ENCODE measurements around the gene DHRSX.

Gene DHRSX

GRCh38 chrX:2346158-2346557 is 154.6 kb downstream of the DHRSX start:
- no peak for TF ChIP-seq CTCF (IDR thresholded peaks at IDR 0.05; ENCODE audit: insufficient read depth, low read length, missing control alignments)
- CTCF ChIA-PET, result no interaction called here
- POLR2A ChIA-PET, result no interaction called here
- H3K4me3 ChIP-seq (ENCODE audit: low read depth, low read length), result no peak overlapping the region
- no peak for DNase-seq (ENCODE audit: low read depth, low spot score)

- ChIA-PET POLR2A (no interaction called here), CTCF (no interaction called here)
- H3K4me3 ChIP-seq (ENCODE audit: low read depth, low read length), result no peak overlapping the region
- no peak for DNase-seq (ENCODE audit: low read depth, low spot score)
- TF ChIP-seq CTCF (IDR thresholded peaks at IDR 0.05; ENCODE audit: insufficient read depth, low read length, missing control alignments), result no peak
Measured at GRCh38 chrX:2345562-2345961, 155.2 kb downstream of the DHRSX start.

- no peak for TF ChIP-seq CTCF (IDR thresholded peaks at IDR 0.05; ENCODE audit: insufficient read depth, low read length, missing control alignments)
Measured at GRCh38 chrX:2343413-2343812, 157.4 kb downstream of the DHRSX start.

GRCh38 chrX:2342874-2343273 is 157.9 kb downstream of the DHRSX start:
- CTCF ChIA-PET, result no interaction called here
- peak; percentile 63 for DNase-seq (ENCODE audit: low read depth, low spot score)
- no peak for TF ChIP-seq CTCF (IDR thresholded peaks at IDR 0.05; ENCODE audit: insufficient read depth, low read length, missing control alignments)

More at GRCh38 chrX:2343413-2343812, 157.4 kb downstream of the DHRSX start:
- POLR2A ChIA-PET, result no interaction called here
- no peak overlapping the region for H3K4me3 ChIP-seq (ENCODE audit: low read depth, low read length)
- DNase-seq (ENCODE audit: low read depth, low spot score), result no peak
- CTCF ChIA-PET, result no interaction called here

GRCh38 chrX:2342281-2342688 is 158.5 kb downstream of the DHRSX start:
- ChIA-PET POLR2A (no interaction called here), CTCF (no interaction called here)
- H3K4me3 ChIP-seq (ENCODE audit: low read depth, low read length), result no peak overlapping the region
- TF ChIP-seq CTCF (IDR thresholded peaks at IDR 0.05; ENCODE audit: insufficient read depth, low read length, missing control alignments), result no peak
- no peak for DNase-seq (ENCODE audit: low read depth, low spot score)

More at GRCh38 chrX:2342874-2343273, 157.9 kb downstream of the DHRSX start:
- POLR2A ChIA-PET, result no interaction called here
- H3K4me3 ChIP-seq (ENCODE audit: low read depth, low read length), result no peak overlapping the region

- no peak for TF ChIP-seq CTCF (IDR thresholded peaks at IDR 0.05; ENCODE audit: insufficient read depth, low read length, missing control alignments)
Measured at GRCh38 chrX:2340991-2341390, 159.8 kb downstream of the DHRSX start.

More at GRCh38 chrX:2340991-2341390, 159.8 kb downstream of the DHRSX start:
- no peak overlapping the region for H3K4me3 ChIP-seq (ENCODE audit: low read depth, low read length)
- ChIA-PET CTCF (no interaction called here), POLR2A (no interaction called here)
- no peak for DNase-seq (ENCODE audit: low read depth, low spot score)
